ENCODE data around the gene SLC25A33.

- TF ChIP-seq CBX8 (IDR thresholded peaks at IDR 0.05) = no peak
- TF ChIP-seq MAFK (IDR thresholded peaks at IDR 0.05; ENCODE audit: partially characterized antibody) = no peak
- no peak for TF ChIP-seq MAX (IDR thresholded peaks at IDR 0.05)
- TF ChIP-seq ESRRA (IDR thresholded peaks at IDR 0.05; ENCODE audit: borderline replicate concordance, low read length) = no peak
- TF ChIP-seq, protein P1, sequence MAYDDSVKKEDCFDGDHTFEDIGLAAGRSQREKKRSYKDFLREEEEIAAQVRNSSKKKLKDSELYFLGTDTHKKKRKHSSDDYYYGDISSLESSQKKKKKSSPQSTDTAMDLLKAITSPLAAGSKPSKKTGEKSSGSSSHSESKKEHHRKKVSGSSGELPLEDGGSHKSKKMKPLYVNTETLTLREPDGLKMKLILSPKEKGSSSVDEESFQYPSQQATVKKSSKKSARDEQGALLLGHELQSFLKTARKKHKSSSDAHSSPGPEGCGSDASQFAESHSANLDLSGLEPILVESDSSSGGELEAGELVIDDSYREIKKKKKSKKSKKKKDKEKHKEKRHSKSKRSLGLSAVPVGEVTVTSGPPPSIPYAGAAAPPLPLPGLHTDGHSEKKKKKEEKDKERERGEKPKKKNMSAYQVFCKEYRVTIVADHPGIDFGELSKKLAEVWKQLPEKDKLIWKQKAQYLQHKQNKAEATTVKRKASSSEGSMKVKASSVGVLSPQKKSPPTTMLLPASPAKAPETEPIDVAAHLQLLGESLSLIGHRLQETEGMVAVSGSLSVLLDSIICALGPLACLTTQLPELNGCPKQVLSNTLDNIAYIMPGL (CRISPR knock-in tag; IDR thresholded peaks at IDR 0.05; ENCODE audit: borderline replicate concordance) = no peak
- no peak for TF ChIP-seq ELK1 (IDR thresholded peaks at IDR 0.05; ENCODE audit: low read depth, low read length)
- no peak for TF ChIP-seq POLR2A (IDR thresholded peaks at IDR 0.05; ENCODE audit: low read length)
- no peak for TF ChIP-seq ZFP36 (IDR thresholded peaks at IDR 0.05; ENCODE audit: borderline replicate concordance, partially characterized antibody)
- TF ChIP-seq GATA3 (IDR thresholded peaks at IDR 0.05; ENCODE audit: borderline replicate concordance) = no peak
- no peak for TF ChIP-seq FOSB (CRISPR knock-in tag; IDR thresholded peaks at IDR 0.05)
- no peak for TF ChIP-seq KDM1A (IDR thresholded peaks at IDR 0.05; ENCODE audit: low read depth)
- TF ChIP-seq, protein P2, sequence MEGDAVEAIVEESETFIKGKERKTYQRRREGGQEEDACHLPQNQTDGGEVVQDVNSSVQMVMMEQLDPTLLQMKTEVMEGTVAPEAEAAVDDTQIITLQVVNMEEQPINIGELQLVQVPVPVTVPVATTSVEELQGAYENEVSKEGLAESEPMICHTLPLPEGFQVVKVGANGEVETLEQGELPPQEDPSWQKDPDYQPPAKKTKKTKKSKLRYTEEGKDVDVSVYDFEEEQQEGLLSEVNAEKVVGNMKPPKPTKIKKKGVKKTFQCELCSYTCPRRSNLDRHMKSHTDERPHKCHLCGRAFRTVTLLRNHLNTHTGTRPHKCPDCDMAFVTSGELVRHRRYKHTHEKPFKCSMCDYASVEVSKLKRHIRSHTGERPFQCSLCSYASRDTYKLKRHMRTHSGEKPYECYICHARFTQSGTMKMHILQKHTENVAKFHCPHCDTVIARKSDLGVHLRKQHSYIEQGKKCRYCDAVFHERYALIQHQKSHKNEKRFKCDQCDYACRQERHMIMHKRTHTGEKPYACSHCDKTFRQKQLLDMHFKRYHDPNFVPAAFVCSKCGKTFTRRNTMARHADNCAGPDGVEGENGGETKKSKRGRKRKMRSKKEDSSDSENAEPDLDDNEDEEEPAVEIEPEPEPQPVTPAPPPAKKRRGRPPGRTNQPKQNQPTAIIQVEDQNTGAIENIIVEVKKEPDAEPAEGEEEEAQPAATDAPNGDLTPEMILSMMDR (IDR thresholded peaks at IDR 0.05) = no peak
Observed at GRCh38 chr1:9633493-9633892, 94.2 kb downstream of the SLC25A33 start.

Measured in A549 (cell line).